B cell (primary cell): Measurements from ENCODE around the gene CMPK2. TPM values are rescaled to one million over a fixed set of nuclear protein-coding genes. Genes with fewer than 3 reads are reported as not detected.

ENCODE experiments used
- ATAC-seq: fragments of 200-7000 bp; cut with Tn5 transposase; one replicate; pipeline ENCODE4 v1.10.0; 2021; ENCODE audit warnings: low read depth, mild to moderate bottlenecking, moderate number of reproducible peaks, moderate library complexity
- CTCF ChIA-PET: fragments of 350-600 bp; sonication (Branson Sonifier 250); formaldehyde crosslinking; loops from one replicate; lab custom pipeline; 2021; ENCODE audit warnings: antibody characterized with exemption, inconsistent platforms; lab: Charles Lee
- POLR2A ChIA-PET: fragments of 350-600 bp; sonication (Branson Sonifier 250); formaldehyde crosslinking; loops from one replicate; lab custom pipeline; 2021; ENCODE audit warnings: antibody characterized with exemption; lab: Charles Lee
- DNase-seq: peaks from one replicate; pipeline ENCODE4 v3.0.0; 2013
- H2AFZ ChIP-seq: 2 replicates; pipeline ENCODE4 v1.6.1; 2012; ENCODE audit warnings: mild to moderate bottlenecking, low read depth, low read length; ENCODE audit not compliant: insufficient read depth, poor library complexity, severe bottlenecking
- H3K27ac ChIP-seq, 2 donors: 1 replicate in 1 of 2; 2 replicates in 1 of 2; pipeline ENCODE4 v1.5.1; 2012 to 2013; ENCODE audit warnings: low read length in 2 of 2, mild to moderate bottlenecking in 2 of 2, moderate library complexity in 1 of 2
- H3K27me3 ChIP-seq, 4 experiments: fragments of 200-600 bp in 1 of 4; sonication (generic) in 1 of 4; replicated peaks in 1 of 4; 1 replicate in 2 of 4; 2 replicates in 2 of 4; pipeline versions ENCODE4 v1.6.1 to v1.7.0; 2013 to 2016; ENCODE audit warnings: low read length in 3 of 4, mild to moderate bottlenecking in 2 of 4, mixed read lengths in 1 of 4, moderate library complexity in 1 of 4; ENCODE audit not compliant: insufficient read depth in 4 of 4, control insufficient read depth in 3 of 4; ENCODE audit errors: control extremely low read depth in 1 of 4
- H3K36me3 ChIP-seq, 2 experiments: replicated peaks in 1 of 2; 1 replicate in 1 of 2; 2 replicates in 1 of 2; pipeline versions ENCODE4 v1.6.1 to v1.7.1; 2013; ENCODE audit warnings: low read length in 1 of 2; ENCODE audit not compliant: insufficient read depth in 2 of 2, control insufficient read depth in 1 of 2; ENCODE audit errors: control extremely low read depth in 1 of 2, extremely low read depth in 1 of 2
- H3K4me1 ChIP-seq, 2 donors: fragments of 200-600 bp in 1 of 2; sonication (generic) in 1 of 2; 1 replicate in 1 of 2; 2 replicates in 1 of 2; pipeline versions ENCODE4 v1.5.1 to v1.6.1; 2013 to 2017; ENCODE audit warnings: low read length in 2 of 2; ENCODE audit not compliant: control insufficient read depth in 2 of 2, insufficient read depth in 2 of 2
- H3K4me2 ChIP-seq: replicated peaks from 2 replicates; pipeline ENCODE3; 2012; ENCODE audit warnings: mild to moderate bottlenecking, low read depth, low read length; ENCODE audit not compliant: poor library complexity, severe bottlenecking
- H3K4me3 ChIP-seq, 5 experiments: fragments of 200-600 bp in 1 of 5; sonication (generic) in 1 of 5; 1 replicate in 3 of 5; 2 replicates in 2 of 5; pipeline versions ENCODE4 v1.5.1 to v1.7.0; 2011 to 2016; ENCODE audit warnings: low read length in 4 of 5, mild to moderate bottlenecking in 4 of 5, low read depth in 2 of 5, control low read depth in 1 of 5, moderate library complexity in 1 of 5; ENCODE audit not compliant: insufficient read depth in 1 of 5; ENCODE audit errors: control extremely low read depth in 1 of 5, extremely low read depth in 1 of 5
- H3K79me2 ChIP-seq: fragments of 200-600 bp; sonication (generic); one replicate; pipeline ENCODE4 v1.6.0; 2016; ENCODE audit warnings: low read length; ENCODE audit not compliant: control insufficient read depth, insufficient read depth
- H3K9ac ChIP-seq: fragments of 200-600 bp; sonication (generic); 2 replicates; pipeline ENCODE4 v1.6.1; 2017; ENCODE audit warnings: mild to moderate bottlenecking, low read length, moderate library complexity
- H3K9me3 ChIP-seq, 3 donors: one replicate each; pipeline versions ENCODE4 v1.6.1 to v1.7.1; 2013; ENCODE audit warnings: low read length in 2 of 3; ENCODE audit not compliant: control insufficient read depth in 2 of 3, insufficient read depth in 1 of 3; ENCODE audit errors: control extremely low read depth in 1 of 3
- H4K20me1 ChIP-seq: 2 replicates; pipeline ENCODE4 v1.6.0; 2012; ENCODE audit warnings: mild to moderate bottlenecking, low read length; ENCODE audit not compliant: insufficient read depth, control insufficient read depth, poor library complexity, severe bottlenecking
- H3K27ac Mint-ChIP-seq: one replicate; pipeline ENCODE4 v1.8.0; 2021; ENCODE audit warnings: mixed read lengths
- H3K27me3 Mint-ChIP-seq: one replicate; pipeline ENCODE4 v1.8.0; 2021; ENCODE audit warnings: mixed read lengths
- H3K4me1 Mint-ChIP-seq: one replicate; pipeline ENCODE4 v1.8.0; 2021; ENCODE audit warnings: mixed read lengths
- H3K4me3 Mint-ChIP-seq: one replicate; pipeline ENCODE4 v1.8.0; 2021; ENCODE audit warnings: mixed read lengths
- H3K9me3 Mint-ChIP-seq: one replicate; pipeline ENCODE4 v1.8.0; 2022; ENCODE audit warnings: mixed read lengths; ENCODE audit not compliant: insufficient read depth
- EZH2 ChIP-seq: IDR thresholded peaks from 2 replicates; pipeline ENCODE4 v1.6.1; 2012; ENCODE audit warnings: borderline replicate concordance, low read depth, mild to moderate bottlenecking, moderate library complexity, low read length; ENCODE audit not compliant: insufficient read depth, poor library complexity, severe bottlenecking
- intact Hi-C: fragments of 100-400 bp; cut with micrococcal nuclease; formaldehyde crosslinking; loops from one replicate; pipeline ENCODE4 v1.10.0; 2022
- polyA plus RNA-seq: library from polyadenylated mRNA; depleted of rRNA; stranded (reverse); fragments of >200 nt; gene quantifications from 2 replicates; pipeline ENCODE4 v1.2.3, GENCODE V29; 2012
- total RNA-seq, 2 donors: library from RNA; stranded (reverse); fragments of 120-200 nt in 1 of 2; gene quantifications; 1 replicate in 1 of 2; 2 replicates in 1 of 2; pipeline versions ENCODE4 v1.2.3 to v1.2.4, GENCODE V29; 2013 to 2022
- TF ChIP-seq, protein P1 (sequence below): fragments of 200-600 bp; IDR thresholded peaks from one replicate; pipeline ENCODE4 v1.8.0; 2022; ENCODE audit warnings: antibody characterized with exemption, mild to moderate bottlenecking

CMPK2 gene
- total and polyA plus RNA-seq, 2 donors (not counting 1 experiment from before 2014, with no cell fraction given), result 1.2 to 2.9 TPM

DNA sequence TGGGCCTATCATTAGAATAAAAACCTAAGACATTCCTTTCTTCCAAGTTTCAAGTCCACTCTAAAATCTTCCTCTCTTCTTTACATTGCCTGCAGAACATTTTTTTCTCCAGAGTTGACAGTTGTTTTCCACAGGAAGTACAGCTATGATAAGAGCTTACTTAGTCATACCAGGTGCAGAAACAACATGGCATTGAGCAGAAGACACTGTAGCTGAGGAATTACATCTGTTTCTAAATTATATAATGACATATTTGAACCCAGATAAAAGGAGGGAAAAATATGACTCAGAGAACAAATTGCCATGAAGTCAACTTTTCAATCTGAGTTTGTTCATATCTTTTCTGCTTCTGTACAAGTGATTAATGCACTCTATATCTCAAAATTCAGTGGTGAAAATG, 30.2 kb downstream of the CMPK2 start:
- no peaks in the 10 kb centered on the region for H4K20me1 ChIP-seq
- intact Hi-C loops, result no loop called here
- no peak for DNase-seq
- Mint-ChIP-seq H3K9me3 (peaks cover 19% of the 10 kb centered on the region), H3K27ac (no peak overlapping the region), H3K4me1 (no peaks in the 10 kb centered on the region), H3K4me3 (no peak overlapping the region), H3K27me3 (no peaks in the 10 kb centered on the region)
- POLR2A ChIA-PET, result no interaction called here
- ATAC-seq, result no peak
- no peaks in the 10 kb centered on the region for H3K36me3 ChIP-seq
- no peak overlapping the region for H3K9ac ChIP-seq
- CTCF ChIA-PET, result no interaction called here
- no peaks in the 10 kb centered on the region for H3K27me3 ChIP-seq
- no peaks in the 10 kb centered on the region for H3K4me1 ChIP-seq
- no peak overlapping the region for H3K4me2 ChIP-seq
- H3K27ac ChIP-seq, result no peak overlapping the region
- H3K79me2 ChIP-seq, result no peaks in the 10 kb centered on the region
- no peak overlapping the region for H3K4me3 ChIP-seq
- TF ChIP-seq, protein P1, sequence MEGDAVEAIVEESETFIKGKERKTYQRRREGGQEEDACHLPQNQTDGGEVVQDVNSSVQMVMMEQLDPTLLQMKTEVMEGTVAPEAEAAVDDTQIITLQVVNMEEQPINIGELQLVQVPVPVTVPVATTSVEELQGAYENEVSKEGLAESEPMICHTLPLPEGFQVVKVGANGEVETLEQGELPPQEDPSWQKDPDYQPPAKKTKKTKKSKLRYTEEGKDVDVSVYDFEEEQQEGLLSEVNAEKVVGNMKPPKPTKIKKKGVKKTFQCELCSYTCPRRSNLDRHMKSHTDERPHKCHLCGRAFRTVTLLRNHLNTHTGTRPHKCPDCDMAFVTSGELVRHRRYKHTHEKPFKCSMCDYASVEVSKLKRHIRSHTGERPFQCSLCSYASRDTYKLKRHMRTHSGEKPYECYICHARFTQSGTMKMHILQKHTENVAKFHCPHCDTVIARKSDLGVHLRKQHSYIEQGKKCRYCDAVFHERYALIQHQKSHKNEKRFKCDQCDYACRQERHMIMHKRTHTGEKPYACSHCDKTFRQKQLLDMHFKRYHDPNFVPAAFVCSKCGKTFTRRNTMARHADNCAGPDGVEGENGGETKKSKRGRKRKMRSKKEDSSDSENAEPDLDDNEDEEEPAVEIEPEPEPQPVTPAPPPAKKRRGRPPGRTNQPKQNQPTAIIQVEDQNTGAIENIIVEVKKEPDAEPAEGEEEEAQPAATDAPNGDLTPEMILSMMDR, result no peak
- TF ChIP-seq EZH2, result no peak
- H2AFZ ChIP-seq, result no peak overlapping the region
- peaks cover 0 to 9% (median 1%) of the 10 kb centered on the region in 3 donors for H3K9me3 ChIP-seq

DNA sequence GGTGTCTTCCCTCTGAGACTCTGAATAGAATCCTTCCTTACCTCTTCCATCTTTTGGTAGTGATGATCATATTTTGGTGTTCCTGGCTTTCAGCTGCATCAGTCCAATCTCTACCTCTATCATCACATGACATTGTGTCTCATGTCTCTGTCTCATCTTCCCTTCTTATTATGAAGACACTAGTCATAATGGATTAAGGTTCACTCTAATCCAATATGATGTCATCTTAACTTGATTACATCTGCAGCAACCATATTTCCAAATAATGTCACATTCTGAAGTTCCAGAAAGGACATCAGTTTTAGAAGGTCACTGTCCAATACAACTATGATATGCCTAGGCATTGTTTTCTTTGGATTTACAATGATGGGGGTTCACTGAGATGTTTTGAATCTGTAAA, 31.5 kb downstream of the CMPK2 start:
- Histone ChIP-seq H3K79me2 (no peaks in the 10 kb centered on the region), H3K9ac (no peak overlapping the region), H3K4me1 (no peaks in the 10 kb centered on the region), H4K20me1 (no peaks in the 10 kb centered on the region), H2AFZ (no peak overlapping the region), H3K4me3 (no peak overlapping the region), H3K4me2 (no peak overlapping the region), H3K9me3 (peaks cover 0 to 8% (median 1%) of the 10 kb centered on the region in 3 donors), H3K36me3 (no peaks in the 10 kb centered on the region), H3K27me3 (no peaks in the 10 kb centered on the region), H3K27ac (no peak overlapping the region)
- Mint-ChIP-seq H3K27me3 (no peaks in the 10 kb centered on the region), H3K4me3 (no peak overlapping the region), H3K27ac (no peak overlapping the region), H3K4me1 (no peaks in the 10 kb centered on the region), H3K9me3 (peaks cover 17% of the 10 kb centered on the region)
- intact Hi-C loops, result no loop called here
- ATAC-seq, result no peak
- ChIA-PET POLR2A (no interaction called here), CTCF (no interaction called here)
- DNase-seq, result no peak
- TF ChIP-seq, protein P1, result no peak
- TF ChIP-seq EZH2, result no peak
